Mesenchymal stem cell (in vitro differentiated cells and primary cell): ENCODE data around the gene CSNK1G1.

Experiments used
- DNase-seq: peaks from one replicate; pipeline ENCODE4 v3.0.0-alpha.2; 2013
- H2AFZ ChIP-seq: one replicate; pipeline ENCODE4 v1.6.1; 2013; ENCODE audit warnings: low read depth, mild to moderate bottlenecking, control low read depth, inconsistent platforms, low read length, moderate library complexity
- H2AK5ac ChIP-seq: 2 replicates; pipeline ENCODE4 v1.6.1; 2013; ENCODE audit warnings: low read length, moderate library complexity, mild to moderate bottlenecking, inconsistent platforms; ENCODE audit not compliant: severe bottlenecking
- H2BK120ac ChIP-seq: one replicate; pipeline ENCODE4 v1.6.1; 2013; ENCODE audit warnings: low read depth, mild to moderate bottlenecking, inconsistent platforms, low read length, moderate library complexity
- H2BK12ac ChIP-seq, 2 experiments: one replicate each; pipeline ENCODE4 v1.6.1; 2013; ENCODE audit warnings: inconsistent platforms in 2 of 2, low read length in 2 of 2, mild to moderate bottlenecking in 2 of 2, moderate library complexity in 2 of 2, control low read depth in 1 of 2
- H2BK15ac ChIP-seq: one replicate; pipeline ENCODE4 v1.6.1; 2013; ENCODE audit warnings: mild to moderate bottlenecking, low read depth, inconsistent platforms; ENCODE audit not compliant: poor library complexity, severe bottlenecking
- H2BK5ac ChIP-seq: 2 replicates; pipeline ENCODE4 v1.6.1; 2013; ENCODE audit warnings: low read depth, mild to moderate bottlenecking, low read length, control low read depth, inconsistent platforms; ENCODE audit not compliant: poor library complexity, severe bottlenecking
- H3K14ac ChIP-seq, 2 experiments: one replicate each; pipeline ENCODE4 v1.6.1; 2013; ENCODE audit warnings: inconsistent platforms in 2 of 2, low read length in 2 of 2, control low read depth in 1 of 2, mild to moderate bottlenecking in 1 of 2, moderate library complexity in 1 of 2
- H3K18ac ChIP-seq, 2 experiments: one replicate each; pipeline ENCODE4 v1.6.1; 2013; ENCODE audit warnings: inconsistent platforms in 2 of 2, low read length in 2 of 2, control low read depth in 1 of 2, low read depth in 1 of 2, mild to moderate bottlenecking in 1 of 2
- H3K23ac ChIP-seq, 2 experiments: one replicate each; pipeline ENCODE4 v1.6.1; 2013; ENCODE audit warnings: inconsistent platforms in 2 of 2, low read length in 2 of 2, mild to moderate bottlenecking in 2 of 2, moderate library complexity in 2 of 2, control low read depth in 1 of 2
- H3K27ac ChIP-seq: 2 replicates; pipeline ENCODE4 v1.5.1; 2013; ENCODE audit warnings: mild to moderate bottlenecking, moderate library complexity, low read length, control low read depth, inconsistent platforms; ENCODE audit not compliant: poor library complexity, severe bottlenecking
- H3K27me3 ChIP-seq, 2 experiments: 2 replicates each; pipeline versions ENCODE4 v1.6.1 to v1.7.0; 2013; ENCODE audit warnings: low read length in 2 of 2, mild to moderate bottlenecking in 2 of 2, moderate library complexity in 2 of 2, control low read depth in 1 of 2, inconsistent platforms in 1 of 2; ENCODE audit not compliant: control insufficient read depth in 1 of 2, insufficient read depth in 1 of 2
- H3K36me3 ChIP-seq, 2 experiments: 2 replicates each; pipeline versions ENCODE4 v1.6.1 to v1.7.0; 2013; ENCODE audit warnings: low read length in 2 of 2, control low read depth in 1 of 2, inconsistent platforms in 1 of 2, low read depth in 1 of 2, mild to moderate bottlenecking in 1 of 2; ENCODE audit not compliant: insufficient read depth in 2 of 2, control insufficient read depth in 1 of 2
- H3K4ac ChIP-seq, 2 experiments: one replicate each; pipeline ENCODE4 v1.6.1; 2013; ENCODE audit warnings: inconsistent platforms in 2 of 2, low read length in 2 of 2, mild to moderate bottlenecking in 2 of 2, moderate library complexity in 2 of 2, control low read depth in 1 of 2, low read depth in 1 of 2
- H3K4me1 ChIP-seq: 2 replicates; pipeline ENCODE4 v1.6.1; 2013; ENCODE audit warnings: low read depth, low read length, control low read depth; ENCODE audit not compliant: control insufficient read depth, insufficient read depth
- H3K4me2 ChIP-seq: 2 replicates; pipeline ENCODE4 v1.6.1; 2013; ENCODE audit warnings: low read length, mild to moderate bottlenecking, inconsistent platforms; ENCODE audit not compliant: poor library complexity, severe bottlenecking
- H3K4me3 ChIP-seq, 2 experiments: 2 replicates each; pipeline versions ENCODE4 v1.5.1 to v1.7.0; 2013; ENCODE audit warnings: low read length in 2 of 2, mild to moderate bottlenecking in 2 of 2, control low read depth in 1 of 2, low read depth in 1 of 2; ENCODE audit not compliant: insufficient read depth in 1 of 2
- H3K79me1 ChIP-seq: replicated peaks from 2 replicates; pipeline ENCODE4 v1.6.1; 2013; ENCODE audit warnings: mild to moderate bottlenecking, control low read depth, low read length, inconsistent platforms; ENCODE audit not compliant: poor library complexity, severe bottlenecking
- H3K9ac ChIP-seq: 2 replicates; pipeline ENCODE4 v1.7.0; 2013; ENCODE audit warnings: mild to moderate bottlenecking, low read length, moderate library complexity
- H3K9me3 ChIP-seq: 2 replicates; pipeline ENCODE4 v1.7.0; 2013; ENCODE audit warnings: mild to moderate bottlenecking, low read length; ENCODE audit not compliant: control insufficient read depth
- H4K8ac ChIP-seq: one replicate; pipeline ENCODE4 v1.6.1; 2013; ENCODE audit warnings: inconsistent platforms, mild to moderate bottlenecking, low read length, moderate library complexity
- H4K91ac ChIP-seq: one replicate; pipeline ENCODE4 v1.6.1; 2013; ENCODE audit warnings: mild to moderate bottlenecking, low read length, inconsistent platforms
- WGBS: methylation state at CpG from one replicate; pipeline ENCODE4 v1.1.7; 2013; ENCODE audit warnings: mixed read lengths; 5-methylcytosine and 5-hydroxymethylcytosine counted together

Gene CSNK1G1

GRCh38 chr15:64314456-64314855 lies 41.5 kb downstream of the CSNK1G1 start:
- WGBS: no CpG with 5 or more reads among the region's 3 CpGs
- Histone ChIP-seq H2BK12ac (no peak overlapping the region), H3K4ac (no peak overlapping the region), H3K4me1 (peaks cover 2% of the 10 kb centered on the region), H2AK5ac (no peak overlapping the region), H3K79me1 (peaks cover 7% of the 10 kb centered on the region), H4K91ac (no peak overlapping the region), H3K9me3 (no peaks in the 10 kb centered on the region), H3K27ac (no peak overlapping the region), H2AFZ (no peak overlapping the region), H2BK15ac (no peak overlapping the region), H4K8ac (no peak overlapping the region), H3K9ac (no peak overlapping the region), H3K36me3 (no peaks in the 10 kb centered on the region), H2BK5ac (no peak overlapping the region), H3K4me3 (no peak overlapping the region), H3K14ac (no peak overlapping the region), H3K23ac (no peak overlapping the region), H3K4me2 (no peak overlapping the region), H3K18ac (no peak overlapping the region), H3K27me3 (no peaks in the 10 kb centered on the region), H2BK120ac (no peak overlapping the region)
- DNase-seq: no peak

GRCh38 chr15:64311566-64311965 lies 44.4 kb downstream of the CSNK1G1 start:
- Histone ChIP-seq H2AK5ac (no peak overlapping the region), H3K27ac (no peak overlapping the region), H3K4me1 (peaks cover 2% of the 10 kb centered on the region), H3K4me3 (no peak overlapping the region), H2AFZ (no peak overlapping the region), H2BK12ac (no peak overlapping the region), H3K4ac (no peak overlapping the region), H2BK15ac (no peak overlapping the region), H3K27me3 (no peaks in the 10 kb centered on the region), H4K8ac (no peak overlapping the region), H2BK5ac (no peak overlapping the region), H3K9ac (no peak overlapping the region), H3K9me3 (no peaks in the 10 kb centered on the region), H4K91ac (no peak overlapping the region), H3K14ac (no peak overlapping the region), H3K18ac (no peak overlapping the region), H3K36me3 (no peaks in the 10 kb centered on the region), H3K4me2 (no peak overlapping the region), H2BK120ac (no peak overlapping the region), H3K79me1 (peaks cover 11% of the 10 kb centered on the region), H3K23ac (no peak overlapping the region)
- 97% methylated on average over 6 of the region's 6 CpGs for WGBS
- no peak for DNase-seq

GRCh38 chr15:64310036-64310435 lies 45.9 kb downstream of the CSNK1G1 start:
- Histone ChIP-seq H3K4ac (no peak overlapping the region), H3K4me2 (no peak overlapping the region), H3K36me3 (no peaks in the 10 kb centered on the region), H3K27ac (no peak overlapping the region), H3K4me1 (peaks cover 2% of the 10 kb centered on the region), H2BK120ac (no peak overlapping the region), H4K8ac (no peak overlapping the region), H4K91ac (no peak overlapping the region), H3K9ac (no peak overlapping the region), H2AK5ac (no peak overlapping the region), H2BK12ac (no peak overlapping the region), H3K14ac (no peak overlapping the region), H3K23ac (no peak overlapping the region), H2BK5ac (no peak overlapping the region), H2BK15ac (no peak overlapping the region), H3K18ac (no peak overlapping the region), H2AFZ (no peak overlapping the region), H3K79me1 (peaks cover 10% of the 10 kb centered on the region), H3K27me3 (no peaks in the 10 kb centered on the region), H3K4me3 (no peak overlapping the region), H3K9me3 (no peaks in the 10 kb centered on the region)
- no peak for DNase-seq

- Histone ChIP-seq H3K4me3 (no peak overlapping the region), H3K36me3 (peaks cover under 1 to 6% of the 10 kb centered on the region in 2 experiments), H2AK5ac (no peak overlapping the region), H3K27me3 (no peaks in the 10 kb centered on the region), H3K27ac (no peak overlapping the region), H3K23ac (no peak overlapping the region), H4K8ac (no peak overlapping the region), H3K9me3 (no peaks in the 10 kb centered on the region), H2BK120ac (no peak overlapping the region), H3K4me2 (no peak overlapping the region), H3K4me1 (no peaks in the 10 kb centered on the region), H3K79me1 (peaks cover 7% of the 10 kb centered on the region), H4K91ac (no peak overlapping the region), H3K4ac (no peak overlapping the region), H3K14ac (no peak overlapping the region), H3K9ac (no peak overlapping the region), H2BK5ac (no peak overlapping the region), H2AFZ (no peak overlapping the region), H3K18ac (no peak overlapping the region), H2BK15ac (no peak overlapping the region), H2BK12ac (no peak overlapping the region)
- WGBS: 85% methylated on average over 2 of the region's 2 CpGs
- DNase-seq: no peak
Measured at GRCh38 chr15:64305261-64305660, 50.7 kb downstream of the CSNK1G1 start.
